Kidney (tissue), 14 donors: Measurements from ENCODE around the gene PPIF. TPM values are rescaled to one million over a fixed set of nuclear protein-coding genes. Genes with fewer than 3 reads are reported as not detected.

ENCODE experiments used
- DNase-seq, 5 donors: peaks; one replicate each; pipeline ENCODE4 v3.0.0-alpha.2; 2013 to 2020
- FAIRE-seq: peaks from 2 replicates; lab custom pipeline; 2012; peaks lifted over from hg19 to GRCh38; lab: Jason Lieb, UNC
- H3K27ac ChIP-seq, 2 donors: one replicate each; pipeline ENCODE4 v1.7.0; 2013; ENCODE audit warnings: low read depth in 2 of 2, low read length in 2 of 2, inconsistent platforms in 1 of 2
- H3K27me3 ChIP-seq: one replicate; pipeline ENCODE4 v1.7.1; 2013; ENCODE audit warnings: low read length, inconsistent platforms; ENCODE audit not compliant: control insufficient read depth, insufficient read depth
- H3K36me3 ChIP-seq, 3 donors: one replicate each; pipeline versions ENCODE4 v1.7.0 to v1.7.1; 2013; ENCODE audit warnings: low read length in 3 of 3, control low read depth in 1 of 3, inconsistent platforms in 1 of 3; ENCODE audit not compliant: insufficient read depth in 3 of 3, control insufficient read depth in 2 of 3
- H3K4me1 ChIP-seq, 3 donors: one replicate each; pipeline versions ENCODE4 v1.7.0 to v1.7.1; 2013; ENCODE audit warnings: low read length in 3 of 3, inconsistent platforms in 1 of 3, low read depth in 1 of 3; ENCODE audit not compliant: control insufficient read depth in 2 of 3, insufficient read depth in 2 of 3
- H3K4me3 ChIP-seq, 3 donors: one replicate each; pipeline versions ENCODE4 v1.7.0 to v1.8.1; 2013; ENCODE audit warnings: low read length in 3 of 3, control low read depth in 1 of 3, inconsistent platforms in 1 of 3
- H3K9ac ChIP-seq, 3 donors: one replicate each; pipeline versions ENCODE4 v1.7.0 to v1.7.1; 2013; ENCODE audit warnings: low read length in 3 of 3, control low read depth in 1 of 3, inconsistent platforms in 1 of 3
- H3K9me3 ChIP-seq, 3 donors: one replicate each; pipeline versions ENCODE4 v1.7.0 to v1.7.1; 2013; ENCODE audit warnings: low read length in 3 of 3, control low read depth in 1 of 3, inconsistent platforms in 1 of 3; ENCODE audit not compliant: control insufficient read depth in 2 of 3, insufficient read depth in 1 of 3
- intact Hi-C: fragments of 100-400 bp; cut with DNase I; formaldehyde crosslinking; loops from one replicate; pipeline ENCODE4 v1.11.1; 2022
- polyA plus RNA-seq: library from polyadenylated mRNA; stranded (reverse); fragments of 350-450 nt; fragmentation: Illumina TruSeq; extraction: RNeasy Lipid Tissue Mini Kit (QIAGEN cat#74804); gene quantifications from one replicate; pipeline ENCODE4 v1.2.3, GENCODE V29; 2014; ENCODE audit warnings: low read depth, low replicate concordance; ENCODE audit not compliant: insufficient read depth
- total RNA-seq: library from RNA; stranded (reverse); fragmentation: NEBNext Ultra II Directional; extraction: Animal tissue kit (Norgen Biotek cat#: 25700); gene quantifications from one replicate; pipeline ENCODE4 v1.2.1, GENCODE V29; 2021
- TF ChIP-seq, protein P1 (sequence below): IDR thresholded peaks from 3 replicates; pipeline ENCODE4 v1.5.1; 2012; ENCODE audit warnings: mild to moderate bottlenecking, moderate library complexity, borderline replicate concordance; ENCODE audit not compliant: insufficient read depth; ENCODE audit errors: extremely low read depth
- donor health status: control.
- donor health status: control.
- donor health status: control.
- donor health status: control.
- donor health status: control.
- donor health status: DM: yes; HTN: yes; CAD: no.
- donor health status: Normal renal cell carcinoma (clear cell type).

The PPIF gene
- total and polyA plus RNA-seq, 2 donors from 2014 or later, result 36.7 to 120 TPM

- TF ChIP-seq, protein P1, sequence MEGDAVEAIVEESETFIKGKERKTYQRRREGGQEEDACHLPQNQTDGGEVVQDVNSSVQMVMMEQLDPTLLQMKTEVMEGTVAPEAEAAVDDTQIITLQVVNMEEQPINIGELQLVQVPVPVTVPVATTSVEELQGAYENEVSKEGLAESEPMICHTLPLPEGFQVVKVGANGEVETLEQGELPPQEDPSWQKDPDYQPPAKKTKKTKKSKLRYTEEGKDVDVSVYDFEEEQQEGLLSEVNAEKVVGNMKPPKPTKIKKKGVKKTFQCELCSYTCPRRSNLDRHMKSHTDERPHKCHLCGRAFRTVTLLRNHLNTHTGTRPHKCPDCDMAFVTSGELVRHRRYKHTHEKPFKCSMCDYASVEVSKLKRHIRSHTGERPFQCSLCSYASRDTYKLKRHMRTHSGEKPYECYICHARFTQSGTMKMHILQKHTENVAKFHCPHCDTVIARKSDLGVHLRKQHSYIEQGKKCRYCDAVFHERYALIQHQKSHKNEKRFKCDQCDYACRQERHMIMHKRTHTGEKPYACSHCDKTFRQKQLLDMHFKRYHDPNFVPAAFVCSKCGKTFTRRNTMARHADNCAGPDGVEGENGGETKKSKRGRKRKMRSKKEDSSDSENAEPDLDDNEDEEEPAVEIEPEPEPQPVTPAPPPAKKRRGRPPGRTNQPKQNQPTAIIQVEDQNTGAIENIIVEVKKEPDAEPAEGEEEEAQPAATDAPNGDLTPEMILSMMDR, result peak; percentile 42
- no peak overlapping the region for H3K27ac ChIP-seq
- no peaks in the 10 kb centered on the region for H3K9me3 ChIP-seq
- FAIRE-seq (no peak), DNase-seq (peak in 1 of 5 donors; percentile 64)
- H3K36me3 ChIP-seq, result no peaks in the 10 kb centered on the region
- no peaks in the 10 kb centered on the region for H3K27me3 ChIP-seq
- H3K4me1 ChIP-seq, result peaks cover 0 to 55% (median 18%) of the 10 kb centered on the region in 3 donors
- no peak overlapping the region for H3K9ac ChIP-seq
- intact Hi-C loops, result no loop called here
- no peak overlapping the region for H3K4me3 ChIP-seq
These were observed 53.1 kb downstream of the PPIF start for GRCh38 chr10:79400146-79401004.

DNA sequence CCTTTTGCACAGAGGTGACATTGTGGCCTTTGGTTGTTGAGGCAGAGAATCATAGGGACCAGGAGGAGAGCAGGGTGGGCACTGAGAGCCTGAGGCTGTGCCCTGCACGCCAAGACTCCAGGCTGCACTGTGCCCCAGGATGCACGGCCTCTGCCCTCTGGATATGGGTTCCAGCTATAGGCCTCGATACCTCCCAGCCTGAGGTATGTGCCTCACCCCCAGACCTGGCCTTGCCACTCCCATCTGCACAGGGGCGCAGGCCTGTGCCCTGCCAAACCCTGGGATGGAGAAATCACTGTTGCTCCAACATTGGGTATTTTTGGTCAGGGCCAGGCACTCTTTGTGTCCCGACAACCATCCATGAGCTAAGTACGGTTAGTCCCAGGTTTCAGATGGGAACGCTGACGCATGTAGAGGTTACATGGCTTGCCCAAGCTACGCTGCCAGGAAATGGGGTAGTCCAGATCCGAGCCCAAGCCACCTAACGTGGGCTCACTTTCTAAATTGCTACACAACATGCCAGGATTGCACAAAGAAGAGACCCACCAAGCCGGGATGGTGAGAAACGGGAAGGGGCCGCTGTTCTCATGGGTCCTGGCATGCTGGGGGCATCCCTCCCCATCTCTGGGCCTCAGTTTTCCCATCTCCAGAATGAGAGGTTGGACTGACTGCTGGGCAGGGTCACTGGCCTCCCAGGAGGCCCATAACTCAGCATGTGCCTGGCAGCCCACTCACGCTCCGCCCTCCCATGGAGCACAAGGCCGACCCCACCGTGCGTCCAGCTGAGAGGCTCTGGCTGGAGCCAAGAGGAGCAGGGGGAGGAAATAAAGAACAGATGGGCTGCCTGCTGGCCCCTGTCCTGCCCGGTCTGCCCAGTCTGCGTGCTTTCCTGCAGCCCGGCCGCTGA is 54.0 kb downstream of the PPIF start:
- no peak overlapping the region for H3K9ac ChIP-seq
- no peak overlapping the region for H3K4me3 ChIP-seq
- H3K4me1 ChIP-seq, result peaks cover 2 to 64% (median 27%) of the 10 kb centered on the region in 3 donors
- FAIRE-seq (no peak), DNase-seq (peak in 4 of 5 donors; percentile 66 to 93 (median 77))
- no peaks in the 10 kb centered on the region for H3K9me3 ChIP-seq
- H3K36me3 ChIP-seq, result no peaks in the 10 kb centered on the region
- no peaks in the 10 kb centered on the region for H3K27me3 ChIP-seq
- peak overlapping the region in 1 of 2 donors; percentile 22 for H3K27ac ChIP-seq
- intact Hi-C loops, result no loop called here
- TF ChIP-seq, protein P1, result no peak

GRCh38 chr10:79402625-79402946 is 55.3 kb downstream of the PPIF start:
- no peaks in the 10 kb centered on the region for H3K9me3 ChIP-seq
- no peaks in the 10 kb centered on the region for H3K27me3 ChIP-seq
- H3K9ac ChIP-seq, result no peak overlapping the region
- FAIRE-seq (no peak), DNase-seq (no peak)
- no peak overlapping the region for H3K4me3 ChIP-seq
- intact Hi-C loops, result no loop called here
- H3K4me1 ChIP-seq, result peaks cover 2 to 71% (median 33%) of the 10 kb centered on the region in 3 donors
- no peaks in the 10 kb centered on the region for H3K36me3 ChIP-seq
- TF ChIP-seq, protein P1, result no peak
- H3K27ac ChIP-seq, result peak overlapping the region in 1 of 2 donors; percentile 48
